Heart right ventricle (tissue), 16 donors: ENCODE data around the gene ZBTB7A. TPM values are rescaled to one million over a fixed set of nuclear protein-coding genes. Genes with fewer than 3 reads are reported as not detected.
"Not testable (repeated sequence)": the region's sequence is repeated elsewhere in the genome, so short reads cannot be mapped to it uniquely, and the experiment has no call there.

Experiments used
- ATAC-seq, 8 donors: fragments of 200-7000 bp; cut with Tn5 transposase; one replicate each; pipeline ENCODE4 v1.9.1; 2020; ENCODE audit warnings: mild to moderate bottlenecking in 8 of 8, moderate library complexity in 8 of 8, moderate number of reproducible peaks in 1 of 8
- DNase-seq, 2 donors: peaks; one replicate each; pipeline ENCODE4 v3.0.0-alpha.2; 2020
- H3K27ac ChIP-seq, 10 donors: fragments of 200-600 bp; sonication (generic) in 2 of 10; one replicate each; pipeline versions ENCODE4 v1.5.0 to v1.8.0; 2020 to 2022; ENCODE audit warnings: mild to moderate bottlenecking in 3 of 10
- H3K27me3 ChIP-seq, 7 donors: fragments of 200-600 bp; one replicate each; pipeline ENCODE4 v1.8.0; 2021 to 2022; ENCODE audit warnings: mild to moderate bottlenecking in 2 of 7
- H3K36me3 ChIP-seq, 9 donors: fragments of 200-600 bp; sonication (generic) in 1 of 9; one replicate each; pipeline versions ENCODE4 v1.5.0 to v1.8.0; 2020 to 2022; ENCODE audit warnings: mild to moderate bottlenecking in 2 of 9
- H3K4me1 ChIP-seq, 9 donors: fragments of 200-600 bp; sonication (generic) in 1 of 9; one replicate each; pipeline versions ENCODE4 v1.5.0 to v1.8.0; 2020 to 2022; ENCODE audit warnings: mild to moderate bottlenecking in 4 of 9
- H3K4me3 ChIP-seq, 10 donors: fragments of 200-600 bp; sonication (generic) in 2 of 10; one replicate each; pipeline versions ENCODE4 v1.5.0 to v1.8.0; 2020 to 2022; ENCODE audit warnings: mild to moderate bottlenecking in 7 of 10, moderate library complexity in 2 of 10
- H3K9me3 ChIP-seq, 11 donors: fragments of 200-600 bp in 10 of 11; sonication (generic) in 2 of 11; one replicate each; pipeline versions ENCODE4 v1.5.0 to v1.8.0; 2013 to 2022; ENCODE audit warnings: mild to moderate bottlenecking in 2 of 11, control low read depth in 1 of 11, moderate library complexity in 1 of 11
- CTCF ChIP-seq, 9 donors: fragments of 200-600 bp; sonication (generic) in 2 of 9; IDR thresholded peaks; one replicate each; pipeline versions ENCODE4 v1.5.0 to v1.8.0; 2021 to 2022; ENCODE audit warnings: antibody characterized with exemption in 9 of 9, mild to moderate bottlenecking in 5 of 9, moderate library complexity in 1 of 9
- WGBS, 2 donors: extraction: QIAGEN DNeasy Blood & Tissue Kit; methylation state at CpG; one replicate each; pipeline ENCODE4 v1.1.7; 2013; ENCODE audit warnings: inconsistent platforms in 1 of 2; 5-methylcytosine and 5-hydroxymethylcytosine counted together
- intact Hi-C, 10 donors: fragments of 100-400 bp; cut with DNase I; formaldehyde crosslinking; loops; one replicate each; pipeline versions ENCODE4 v1.11.1 to v1.14.2; 2022
- polyA plus RNA-seq, 2 donors: library from polyadenylated mRNA; stranded (reverse); fragments of 200-250 nt; gene quantifications; one replicate each; pipeline ENCODE4 v1.2.3, GENCODE V29; 2013
- total RNA-seq, 10 donors: library from RNA; stranded (reverse); fragmentation: NEBNext Ultra II Directional in 3 of 10; extraction: Animal tissue kit (Norgen Biotek cat#: 25700) in 3 of 10; gene quantifications; one replicate each; pipeline versions ENCODE4 v1.2.1 to v1.2.4, GENCODE V29; 2021 to 2023
- donor health status: Arrhythmogenic right ventricular cardiomyopathy.
- donor health status: ischemic (EF 13 %, LVEDD 7.1; RV severe dilation, severe dysfunction).
- donor health status: healthy with polysubstance abuse.
- donor health status: DM: no; HTN: yes; CAD: no.
- donor health status: DM: no; HTN: no; CAD: no.
- donor health status: ischemic (EF 25% LVEDD 6.9; RV normal size, moderate dysfunction).
- donor health status: ischemic (EF 25% LVEDD 5.7; RV mildly dilated, moderate dysfunction).
- donor health status: healthy.
- donor health status: DM: yes; HTN: yes; CAD: no.
- donor health status: Ischemic cardiomyopathy.
- donor health status: ischemic (EF 35%, LVEDD 5.7; RV mildly dilated, moderate dysfunction).
- donor health status: nonischemic (EF 11% LVEDD 7.7; RV severe dilation, severe dysfunction).
- donor health status: DM: yes; HTN: yes; CAD: no.
- donor health status: PGD.
- donor health status: ischemic (EF 29% LVEDD 5.4; RV normal size, mild dysfunction).
- donor health status: nonischemic (EF 23%, LVEDD 6.1; RV moderate dilation, normal function).

Gene ZBTB7A
- total and polyA plus RNA-seq, 12 donors = 9.6 to 40.5 (median 25.2) TPM

GRCh38 chr19:4012092-4012974 is 54.4 kb downstream of the ZBTB7A start:
- 68 to 69% methylated on average over 27 of the region's 27 CpGs for WGBS, 2 donors
- intact Hi-C loops = loop anchor here in 1 of 10 donors (5.0 kb wide), 1 partner anchor 45 kb away; no protein-coding TSS in a partner anchor

GRCh38 chr19:4011430-4011829 is 55.3 kb downstream of the ZBTB7A start:
- peaks cover 0 to 56% (median 22%) of the 10 kb centered on the region in 9 donors for H3K36me3 ChIP-seq
- intact Hi-C loops = loop anchor here in 1 of 10 donors (5.0 kb wide), 1 partner anchor 46 kb away; no protein-coding TSS in a partner anchor
- not testable (repeated sequence) for H3K27me3 ChIP-seq, DNase-seq, H3K4me3 ChIP-seq, H3K9me3 ChIP-seq, ATAC-seq
- 47 to 64% methylated on average over 6 of the region's 6 CpGs for WGBS, 2 donors
- H3K4me1 ChIP-seq = peaks cover 41 to 86% (median 68%) of the 10 kb centered on the region in 9 donors
- H3K27ac ChIP-seq = peak overlapping the region in 2 of 10 donors; percentile 36 to 38

More at GRCh38 chr19:4012092-4012974, 54.4 kb downstream of the ZBTB7A start:
- Histone ChIP-seq H3K4me3 (no peak overlapping the region), H3K36me3 (peaks cover 0 to 61% (median 22%) of the 10 kb centered on the region in 9 donors), H3K27ac (peak overlapping the region in 7 of 10 donors; percentile 5 to 48 (median 22)), H3K9me3 (no peaks in the 10 kb centered on the region), H3K27me3 (no peaks in the 10 kb centered on the region), H3K4me1 (peaks cover 41 to 85% (median 69%) of the 10 kb centered on the region in 9 donors)
- TF ChIP-seq CTCF (IDR thresholded peaks at IDR 0.05) = no peak
- ATAC-seq = peak in 1 of 8 donors; percentile 19
- DNase-seq = no peak

GRCh38 chr19:4010808-4011110 is 55.9 kb downstream of the ZBTB7A start:
- intact Hi-C loops = loop anchor here in 1 of 10 donors (5.0 kb wide), 1 partner anchor 47 kb away; no protein-coding TSS in a partner anchor
- no peak for ATAC-seq
- TF ChIP-seq CTCF (IDR thresholded peaks at IDR 0.05) = no peak
- DNase-seq = no peak
- Histone ChIP-seq H3K9me3 (no peaks in the 10 kb centered on the region), H3K27ac (peak overlapping the region in 4 of 10 donors; percentile 36 to 68 (median 38)), H3K27me3 (no peaks in the 10 kb centered on the region), H3K4me1 (peaks cover 37 to 81% (median 64%) of the 10 kb centered on the region in 9 donors), H3K4me3 (no peak overlapping the region), H3K36me3 (peaks cover 0 to 49% (median 20%) of the 10 kb centered on the region in 9 donors)
- 28 to 48% methylated on average over 14 of the region's 14 CpGs for WGBS, 2 donors

- H3K36me3 ChIP-seq = peaks cover 0 to 44% (median 15%) of the 10 kb centered on the region in 9 donors
- WGBS, 2 donors = 42 to 49% methylated on average over 24 of the region's 24 CpGs
- DNase-seq (no peak), ATAC-seq (no peak)
- H3K4me1 ChIP-seq = peaks cover 37 to 76% (median 58%) of the 10 kb centered on the region in 9 donors
- TF ChIP-seq CTCF (IDR thresholded peaks at IDR 0.05) = no peak
- H3K9me3 ChIP-seq = no peaks in the 10 kb centered on the region
- H3K27ac ChIP-seq = peak overlapping the region in 5 of 10 donors; percentile 16 to 68 (median 39)
- no peaks in the 10 kb centered on the region for H3K27me3 ChIP-seq
- intact Hi-C loops = loop anchor here in 4 of 10 donors (5.0 to 10.0 kb wide), 4 partner anchors 47 to 112 kb away; partner anchors contain the start of genes ZBTB7A (in 2 of the 4) and MAP2K2 (in 1 of the 4)
- H3K4me3 ChIP-seq = peak overlapping the region in 2 of 10 donors; percentile 5 to 8
These were observed 56.5 kb downstream of the ZBTB7A start for GRCh38 chr19:4009990-4010807.
